Activated T-cell treated with anti-CD3 and anti-CD28 coated beads, Interleukin-2, amount 50 U/mL, for 1 hour (primary cell): ENCODE data around the gene PPM1H.
"Not testable (repeated sequence)": the region's sequence is repeated elsewhere in the genome, so short reads cannot be mapped to it uniquely, and the experiment has no call there.

Source experiments
- DNase-seq: peaks from one replicate; pipeline ENCODE4 v3.0.0-alpha.2; 2020

Gene PPM1H

DNA sequence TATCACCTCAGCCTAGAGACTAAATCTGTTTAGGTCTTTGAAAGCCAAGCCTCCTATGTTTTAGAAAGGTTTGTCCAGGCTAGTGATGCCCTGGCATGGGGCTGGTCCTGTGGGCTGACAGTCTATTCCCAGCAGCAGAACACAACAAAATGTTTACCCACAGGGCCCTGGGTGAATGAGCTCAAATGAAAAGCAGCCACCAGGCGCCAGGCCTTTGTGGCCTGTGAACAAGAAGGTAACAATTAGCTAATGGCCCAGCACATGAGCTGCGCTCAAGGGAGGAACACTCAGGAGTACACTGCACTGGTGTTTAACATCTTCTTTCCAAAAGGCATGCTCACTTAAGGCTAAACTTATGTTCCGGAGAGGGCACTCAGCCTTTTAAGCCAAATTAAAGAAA, 266.2 kb downstream of the PPM1H start:
- no peak for DNase-seq

DNA sequence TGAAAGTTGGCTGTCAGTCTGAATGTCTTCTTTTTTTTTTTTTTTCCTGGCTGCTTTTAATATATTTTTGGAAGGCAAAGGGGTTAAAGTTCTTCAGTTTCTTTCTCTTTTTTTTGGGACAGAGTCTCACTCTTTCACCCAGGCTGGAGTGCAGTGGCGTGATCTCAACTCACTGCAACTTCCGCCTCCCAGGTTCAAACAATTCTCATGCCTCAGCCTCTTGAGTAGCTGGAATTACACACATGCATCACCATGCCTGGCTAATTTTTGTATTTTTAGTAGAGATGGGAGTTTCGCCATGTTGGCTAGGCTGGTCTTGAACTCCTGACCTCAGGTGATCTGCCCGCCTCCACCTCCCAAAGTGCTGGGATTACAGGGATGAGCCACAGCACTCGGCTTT, 270.0 kb downstream of the PPM1H start:
- DNase-seq: not testable (repeated sequence)

DNA sequence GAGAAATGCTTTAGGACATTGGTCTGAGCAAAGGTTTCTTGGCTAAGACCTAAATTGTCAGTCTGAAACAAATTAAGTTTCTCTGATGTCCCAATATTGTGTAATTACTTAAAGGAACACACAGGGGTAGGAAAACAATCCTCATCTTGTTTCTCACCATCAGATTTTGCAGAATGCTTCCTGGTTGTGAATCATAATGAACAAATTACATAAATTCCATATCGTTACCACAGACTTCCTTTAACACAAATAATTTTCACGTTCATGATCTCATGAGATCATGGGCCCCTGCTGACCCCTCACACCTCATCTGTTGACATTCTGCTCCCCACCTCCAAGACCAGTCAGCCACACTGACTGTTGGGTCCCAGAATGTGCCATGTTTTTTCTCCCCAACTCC, 274.2 kb downstream of the PPM1H start:
- no peak for DNase-seq

DNA sequence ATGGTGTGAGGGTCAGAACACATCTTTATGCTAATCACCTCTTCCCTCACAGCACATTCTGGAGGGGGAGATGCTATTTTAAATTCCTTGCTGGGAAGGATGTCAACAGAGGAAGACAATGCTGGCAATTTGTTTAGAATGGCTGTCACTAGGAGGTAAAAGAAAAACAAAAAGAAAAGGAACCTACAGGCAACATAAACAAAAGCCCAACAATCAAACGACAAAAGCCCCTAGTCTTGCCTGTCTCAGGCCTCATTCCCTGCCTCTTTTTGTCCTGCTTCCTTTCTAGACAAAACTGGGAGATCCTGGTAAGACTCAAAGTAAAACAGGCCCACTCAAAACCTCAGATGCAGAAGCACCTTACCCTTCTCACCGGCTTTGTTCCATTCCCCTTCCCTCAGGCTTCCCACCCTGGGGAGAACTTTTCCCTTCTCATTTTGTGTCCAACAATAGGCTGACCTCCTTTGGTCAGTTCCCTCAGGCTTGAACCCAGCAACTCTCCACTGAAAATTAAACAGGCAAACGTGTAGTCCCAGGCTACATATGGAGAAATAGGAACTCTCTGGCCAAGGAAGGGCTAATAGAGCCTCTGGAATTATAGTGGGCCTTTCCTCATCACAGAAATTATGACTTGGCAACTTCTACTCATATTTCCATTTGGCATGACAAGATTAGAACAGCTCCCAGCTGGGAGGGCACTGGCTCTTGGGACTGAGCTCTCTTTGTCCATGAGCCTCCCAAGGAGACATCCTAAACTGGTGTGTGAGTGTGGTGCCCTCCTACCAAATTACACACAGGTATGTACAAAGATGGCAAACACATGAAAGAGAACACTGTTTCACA, 275.3 kb downstream of the PPM1H start:
- no peak for DNase-seq

DNA sequence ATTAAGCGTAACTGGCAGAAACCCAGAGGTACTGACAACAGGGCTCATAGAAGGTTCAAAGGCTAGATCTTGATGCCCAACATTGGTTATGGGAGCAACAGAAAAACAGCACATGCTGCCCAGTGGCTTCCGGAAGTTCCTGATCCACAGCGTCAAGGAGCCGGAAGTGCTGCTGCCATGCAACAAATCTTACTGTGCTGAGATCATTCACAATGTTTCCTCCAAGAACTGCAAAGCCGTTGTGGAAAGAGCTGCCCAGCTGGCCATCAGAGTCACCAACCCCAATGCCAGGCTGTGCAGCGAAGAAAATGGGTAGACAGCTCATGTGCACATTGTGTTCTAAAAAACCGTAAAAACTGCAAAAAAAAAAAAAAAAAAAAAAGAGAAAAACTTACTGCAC, 276.0 kb downstream of the PPM1H start:
- DNase-seq: no peak

DNA sequence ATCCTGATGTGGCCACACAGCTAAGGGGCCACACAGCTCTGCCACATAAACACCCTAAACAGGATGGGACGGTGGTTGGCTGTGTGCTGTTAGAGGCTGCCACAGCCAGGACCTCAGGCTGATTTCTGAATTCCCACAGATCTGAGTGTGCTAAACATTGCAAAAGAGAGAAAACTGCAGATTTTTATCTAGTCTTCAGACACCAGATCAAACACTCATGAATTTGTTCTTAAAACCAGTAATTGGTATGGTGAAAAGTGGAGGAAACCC, 277.7 kb downstream of the PPM1H start:
- no peak for DNase-seq

DNA sequence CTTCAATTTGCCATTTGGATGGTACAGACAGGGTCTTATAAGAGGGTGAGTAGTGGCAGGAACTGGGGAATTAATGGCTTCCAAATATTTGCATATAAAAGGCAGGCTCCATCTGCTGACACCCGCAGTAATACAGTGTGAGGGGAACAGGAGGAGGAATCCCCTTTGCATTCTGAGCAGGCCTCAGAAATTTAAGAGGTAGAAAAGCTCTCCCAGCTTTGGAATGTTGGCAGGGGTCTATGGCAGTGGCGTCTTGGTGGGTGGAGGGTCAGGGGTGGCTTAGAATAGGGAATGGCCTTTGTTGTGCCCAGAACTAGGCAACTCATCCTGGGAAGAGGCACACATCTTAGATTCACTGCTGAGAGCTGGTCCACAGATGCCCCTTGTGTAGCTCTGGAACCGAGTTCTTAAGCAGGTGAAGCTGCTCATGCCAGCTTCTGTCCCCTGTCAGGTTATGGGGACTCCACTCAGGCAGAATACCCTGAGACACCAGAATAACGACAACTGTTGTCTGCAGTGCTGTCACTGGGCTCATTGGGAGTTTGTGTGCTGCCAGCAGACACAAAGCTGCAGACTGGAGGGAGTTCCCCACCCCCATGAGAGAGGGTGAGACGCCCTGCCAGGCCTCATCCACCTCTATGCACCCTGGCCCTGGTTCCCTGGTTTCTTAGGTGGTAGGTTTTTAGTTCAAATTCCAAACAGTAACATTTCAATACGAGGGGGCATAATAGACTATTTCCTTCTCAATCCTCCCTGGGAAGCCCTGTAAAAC, 278.2 kb downstream of the PPM1H start:
- DNase-seq: no peak

DNA sequence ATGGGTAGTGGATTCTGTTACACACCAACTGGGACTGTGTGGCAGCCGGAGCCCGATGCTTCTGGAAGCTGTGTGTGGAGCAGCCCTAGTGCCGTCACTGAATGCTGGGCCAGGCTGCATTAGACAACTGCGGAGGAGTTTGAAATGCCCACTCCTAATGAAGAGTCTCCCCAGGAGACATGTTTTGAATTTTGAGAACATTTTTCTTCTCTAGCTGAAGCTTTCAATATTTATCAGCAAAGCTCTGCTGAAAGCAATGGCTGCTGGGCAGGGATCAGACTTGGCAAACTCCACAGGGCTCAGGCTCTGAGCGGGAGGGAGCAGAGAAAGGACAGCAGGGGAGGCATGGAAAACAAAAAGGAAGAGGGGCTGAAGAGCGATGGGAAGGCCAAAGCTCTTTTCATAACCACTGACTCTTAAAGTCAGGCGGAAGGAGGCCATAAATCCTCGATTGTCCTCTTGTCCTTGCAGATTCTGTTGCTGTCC, 279.2 kb downstream of the PPM1H start:
- DNase-seq: no peak

DNA sequence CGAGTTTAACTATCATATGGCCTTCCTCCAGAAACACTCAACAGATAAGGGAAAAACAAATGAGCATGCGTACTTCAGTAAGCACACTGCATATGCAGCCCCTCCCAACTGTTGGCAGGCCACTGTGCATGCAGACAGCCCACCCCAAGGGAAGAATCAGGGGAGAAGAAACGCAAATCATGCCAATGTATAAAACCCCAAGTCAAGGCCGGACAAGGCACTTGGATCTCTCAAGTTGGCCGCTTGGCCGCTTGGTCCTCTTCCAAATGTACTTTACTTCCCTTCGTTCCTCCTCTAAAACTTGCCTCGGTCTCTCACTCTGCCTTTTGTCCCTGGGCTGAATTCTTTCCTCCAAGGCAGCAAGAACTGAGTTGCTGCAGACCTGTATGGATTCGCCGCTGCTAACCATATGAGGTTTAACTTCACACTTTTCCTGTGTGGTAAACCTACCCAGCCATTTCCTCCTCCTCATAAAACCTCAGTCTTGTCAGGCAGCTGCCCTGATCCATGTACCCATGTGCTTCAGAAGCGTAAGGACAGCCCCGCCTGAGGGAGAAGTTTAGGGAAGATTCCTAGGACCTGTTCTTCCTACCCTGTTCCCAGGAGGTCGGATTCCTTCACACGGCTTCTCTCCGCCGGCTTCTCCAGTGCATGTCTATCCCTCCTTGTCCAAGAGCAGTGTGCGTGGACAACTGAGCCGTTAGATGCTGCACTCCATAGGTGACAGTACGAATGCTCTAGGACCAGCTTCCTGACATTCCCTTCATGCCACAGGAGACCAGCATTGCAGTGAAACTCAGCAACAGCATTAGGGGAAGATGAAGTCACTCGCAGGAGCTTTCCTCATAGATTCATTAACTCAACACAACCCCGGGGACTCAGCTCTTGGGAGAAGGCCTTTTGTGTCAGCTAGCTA, 280.4 kb downstream of the PPM1H start:
- no peak for DNase-seq

DNA sequence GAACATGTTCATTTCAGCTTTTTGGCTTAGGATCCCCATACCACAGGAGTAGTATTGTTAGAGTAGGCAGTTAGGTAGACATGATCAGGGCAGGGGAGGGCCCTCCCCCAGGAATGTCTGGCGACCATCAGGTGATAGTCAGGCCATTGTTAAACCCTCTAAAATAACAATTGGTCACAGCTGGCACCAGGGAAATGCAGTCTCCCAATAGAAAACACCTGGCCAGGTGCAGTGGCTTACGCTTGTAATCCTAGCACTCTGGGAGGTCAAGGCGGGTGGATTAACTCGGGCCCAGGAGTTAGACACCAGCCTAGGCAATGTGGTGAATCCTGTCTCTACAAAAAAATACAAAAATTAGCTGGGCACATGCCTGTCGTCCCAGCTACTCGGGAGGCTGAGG, 281.2 kb downstream of the PPM1H start:
- DNase-seq: no peak

DNA sequence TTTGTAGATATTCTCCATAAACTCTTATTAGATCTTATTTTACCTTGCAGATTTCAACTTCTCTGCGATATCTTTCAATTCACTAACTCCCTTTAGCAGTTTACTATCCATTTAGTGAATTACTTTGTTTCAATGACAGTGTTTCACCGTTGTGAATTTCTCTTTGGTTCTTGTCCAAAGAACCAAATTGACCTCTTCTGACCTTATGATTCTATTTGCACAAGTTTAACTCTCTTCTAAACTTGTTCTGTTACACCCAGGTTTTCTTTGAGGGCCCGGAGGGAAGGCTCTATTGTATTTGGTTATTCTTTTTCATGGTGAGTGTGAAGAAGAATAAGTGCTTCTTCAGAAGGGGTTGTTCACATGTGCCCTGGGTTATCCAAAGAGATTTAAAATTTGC, 281.6 kb downstream of the PPM1H start:
- no peak for DNase-seq

DNA sequence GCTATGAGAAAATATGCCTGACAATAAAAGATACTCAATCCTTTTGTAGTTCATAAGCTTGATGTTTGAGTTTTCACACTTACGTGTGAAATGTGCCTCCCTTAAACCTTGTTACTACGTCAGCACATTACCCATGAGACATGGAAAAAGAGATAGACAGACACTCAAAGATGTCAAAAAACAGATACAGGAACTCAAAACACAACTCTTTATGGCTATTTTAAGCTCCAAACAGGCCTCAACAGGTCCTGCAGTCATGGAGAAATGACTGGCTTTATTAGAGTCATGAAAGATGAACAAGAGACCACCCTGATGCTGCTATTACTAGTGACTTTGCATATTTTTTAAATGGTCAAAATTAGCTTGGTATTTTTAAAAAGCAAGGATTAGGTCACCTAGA, 283.8 kb downstream of the PPM1H start:
- no peak for DNase-seq

DNA sequence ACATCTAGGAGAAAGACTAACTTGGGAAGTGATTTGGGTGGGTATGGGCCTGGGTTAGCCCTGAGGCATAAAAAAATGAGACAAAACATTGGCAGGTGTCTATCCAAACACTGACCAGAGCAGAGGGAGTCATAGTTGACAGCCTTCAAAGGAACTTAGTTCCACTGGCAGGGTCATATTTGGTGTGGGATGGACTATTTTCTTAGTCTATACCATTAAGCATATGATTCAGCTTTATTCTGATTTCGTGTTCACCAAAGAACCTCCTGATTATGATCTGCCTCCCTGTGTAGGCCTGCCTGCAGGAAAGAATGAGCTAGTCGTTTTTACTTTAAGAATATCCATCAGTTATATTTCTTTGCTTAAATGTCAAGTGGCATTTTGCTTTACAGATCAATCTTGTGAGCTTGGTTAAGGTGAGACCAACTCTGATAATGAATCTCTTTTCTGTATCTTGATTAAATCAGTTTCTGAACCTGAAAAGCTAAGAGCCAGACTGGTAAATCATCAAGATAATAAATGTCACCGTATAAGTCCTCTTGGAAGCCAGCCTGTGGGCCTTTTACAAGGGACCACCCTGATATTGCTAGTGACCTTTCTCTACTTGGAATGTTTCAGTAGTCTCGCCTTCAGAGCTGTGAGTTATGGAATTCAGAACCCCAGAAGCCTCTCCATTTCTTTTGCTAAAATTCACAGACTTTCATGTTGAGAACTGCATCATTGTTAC, 285.4 kb downstream of the PPM1H start:
- no peak for DNase-seq

DNA sequence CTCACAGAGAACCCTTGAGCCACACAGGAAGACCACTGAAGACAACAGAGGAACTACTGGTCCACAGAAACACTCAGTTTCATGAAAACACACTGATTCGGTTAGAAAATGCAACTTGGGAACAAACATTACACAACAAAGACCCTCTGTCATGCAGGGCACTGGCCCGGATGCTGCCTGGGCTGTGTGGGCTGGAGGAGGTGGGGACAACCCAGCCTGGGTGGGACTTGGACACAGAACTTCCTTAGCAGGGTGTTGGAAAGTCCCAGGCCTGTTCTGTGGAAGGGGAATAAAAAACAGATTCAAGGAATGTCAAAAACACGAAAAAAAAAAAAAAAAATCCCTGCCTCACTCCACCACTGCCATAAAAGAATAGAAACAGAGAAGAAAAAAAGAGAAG, 287.4 kb downstream of the PPM1H start:
- DNase-seq: no peak

DNA sequence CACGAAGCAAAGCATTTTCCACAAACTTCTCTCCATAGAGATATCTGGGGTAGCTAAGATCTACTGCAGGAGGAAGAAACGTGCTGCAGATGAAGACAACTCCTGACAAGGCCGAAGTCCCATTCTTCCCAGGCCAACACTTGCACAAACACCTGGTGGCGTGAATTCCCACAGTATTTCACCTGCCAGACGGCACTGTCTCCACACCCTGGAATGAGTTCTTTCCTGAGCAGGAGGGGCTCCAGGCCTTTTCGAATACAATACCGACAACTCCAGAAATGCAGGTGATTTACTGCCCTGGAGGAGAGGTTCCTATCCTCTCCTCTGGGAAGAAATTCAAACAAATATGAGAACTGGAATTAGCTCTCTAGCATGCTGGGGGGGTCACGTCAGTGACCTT, 288.4 kb downstream of the PPM1H start:
- no peak for DNase-seq

DNA sequence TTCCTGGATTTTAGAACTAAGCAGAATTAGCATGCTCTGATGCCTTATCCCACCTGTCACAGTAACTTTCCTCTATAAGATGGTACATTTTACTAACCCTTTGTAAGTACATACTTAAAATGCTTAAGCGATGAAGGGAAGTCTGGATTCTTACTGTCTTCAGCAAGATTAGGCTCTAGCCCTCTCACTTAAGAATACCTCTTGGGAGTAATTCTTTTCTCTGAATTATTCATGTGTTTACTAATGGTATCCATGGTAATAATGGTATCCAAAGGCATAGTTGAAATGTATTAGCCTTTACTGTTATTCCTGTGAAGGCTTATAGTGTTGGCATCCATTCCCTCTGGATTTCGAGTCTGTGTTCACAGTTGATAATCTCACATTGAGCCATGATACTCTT, 291.5 kb downstream of the PPM1H start:
- no peak for DNase-seq

DNA sequence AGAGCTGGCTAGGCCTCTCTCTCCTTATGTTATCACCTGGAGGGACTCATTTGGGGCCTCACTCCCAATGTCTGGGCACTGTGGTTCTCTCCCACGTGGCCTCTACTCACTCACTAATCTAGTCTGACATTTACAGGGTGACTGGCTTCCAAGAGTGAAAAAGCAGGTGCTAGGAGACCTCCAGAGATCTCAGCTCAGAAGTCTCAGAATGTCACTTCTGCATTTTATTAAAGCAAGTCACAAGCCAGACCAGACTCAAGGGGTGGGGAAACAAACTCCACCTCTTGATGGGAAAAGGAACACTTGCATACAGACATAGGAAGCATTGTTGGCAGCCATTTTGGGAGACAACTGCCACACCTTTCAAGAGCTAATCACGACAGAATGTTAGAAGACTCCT, 292.5 kb downstream of the PPM1H start:
- no peak for DNase-seq

DNA sequence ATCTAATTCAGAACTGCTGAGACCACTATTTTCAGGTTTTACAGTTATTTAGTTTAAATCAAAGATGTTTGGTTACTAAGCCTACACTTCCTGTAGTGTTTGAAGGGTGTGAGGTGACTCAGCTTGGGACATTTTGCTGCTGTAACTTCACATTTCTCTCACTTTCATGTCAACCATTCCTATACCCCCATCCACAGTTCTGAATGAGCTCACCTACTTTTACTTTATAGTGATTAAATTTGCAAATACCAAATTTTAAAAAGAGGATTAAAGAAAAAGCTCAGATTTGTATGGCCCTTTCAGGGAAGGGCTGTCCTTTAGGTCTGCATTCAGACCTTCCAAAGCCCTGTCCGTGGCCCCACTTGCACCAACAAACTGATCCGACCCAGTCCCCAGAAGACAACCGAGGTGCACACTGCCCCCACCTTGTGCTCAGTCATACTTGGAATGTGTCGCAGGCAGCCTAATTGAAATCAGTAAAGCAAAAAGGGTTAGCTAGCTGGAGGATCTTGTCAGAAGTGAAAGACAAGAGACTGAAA, 294.0 kb downstream of the PPM1H start:
- no peak for DNase-seq

DNA sequence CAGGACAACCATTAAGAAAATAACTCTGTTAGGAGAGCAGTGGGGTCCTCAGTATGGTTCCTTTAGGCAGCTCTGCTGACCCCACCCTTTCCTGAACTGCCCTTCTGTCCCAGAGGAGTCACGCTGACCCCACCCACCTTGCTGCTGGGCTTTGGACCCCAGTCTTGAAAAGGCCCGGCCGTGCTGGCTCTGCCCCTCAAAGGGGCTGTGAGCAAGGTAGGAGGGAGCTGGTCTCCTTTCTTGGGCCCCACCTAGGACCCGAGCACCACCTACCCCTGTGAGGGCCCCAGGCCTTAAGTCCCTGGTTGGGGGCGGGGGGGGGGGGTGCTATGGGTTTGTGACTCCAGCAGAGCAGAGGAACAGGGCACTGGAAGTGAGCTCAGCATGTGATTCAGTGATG, 297.3 kb downstream of the PPM1H start:
- no peak for DNase-seq

DNA sequence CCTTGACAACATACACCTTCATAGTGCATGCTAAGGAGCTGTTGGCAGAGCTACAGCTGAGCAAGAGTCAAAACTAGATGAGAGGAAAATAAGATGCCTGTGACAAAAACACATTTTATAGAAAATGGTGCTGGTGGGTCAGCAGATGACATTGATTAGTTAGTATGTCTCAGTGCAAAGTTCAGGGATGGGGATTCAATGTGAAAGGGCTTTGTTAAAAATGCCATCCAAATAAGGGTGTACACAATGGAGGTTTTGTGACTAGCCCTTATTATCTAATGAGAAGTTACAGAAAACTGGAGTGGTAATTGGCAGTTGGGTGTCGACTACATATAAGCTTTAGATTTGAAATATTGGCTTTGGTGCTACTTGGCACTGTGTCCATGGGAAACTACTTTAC, 299.3 kb downstream of the PPM1H start:
- DNase-seq: no peak

DNA sequence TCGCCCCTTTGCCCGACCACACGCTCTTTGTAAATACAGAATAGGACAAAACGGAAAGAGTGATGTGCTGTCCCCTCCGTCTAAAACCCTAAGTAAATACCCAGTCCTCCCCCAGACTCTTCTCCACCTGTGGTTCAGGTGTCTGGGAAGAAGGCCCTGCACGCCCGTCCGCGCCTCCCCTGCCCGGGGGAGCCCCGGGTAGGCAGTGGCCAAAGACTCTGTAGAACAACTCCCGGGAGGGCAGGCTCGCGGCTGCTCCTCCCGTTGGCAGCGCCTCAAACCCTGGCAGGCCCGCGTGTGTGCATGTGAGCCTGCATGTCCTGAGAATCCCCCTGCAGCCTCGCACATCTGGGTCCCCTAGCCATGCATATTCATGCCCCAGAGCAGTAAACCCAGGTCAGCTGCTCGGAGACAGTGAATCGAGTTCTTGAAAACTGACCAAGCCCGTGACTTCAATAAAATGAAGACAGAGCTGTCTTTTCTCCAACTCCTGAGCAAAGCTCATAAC, 302.5 kb downstream of the PPM1H start:
- peak; percentile 23 for DNase-seq
